Hematopoietic multipotent progenitor cell treated with erythropoietin and hydrocortisone succinate and interleukin-3 and kit ligand, for 15 days (in vitro differentiated cells): ENCODE measurements around the gene SLC13A5.
"Not testable (repeated sequence)": the region's sequence is repeated elsewhere in the genome, so short reads cannot be mapped to it uniquely, and the experiment has no call there.

ENCODE experiments used
- DNase-seq: peaks from one replicate; pipeline ENCODE4 v3.0.0-alpha.2; 2015; ENCODE audit warnings: low spot score

The SLC13A5 gene

GRCh38 chr17:6713130-6713917 lies at the start of gene SLC13A5:
TSS of gene SLC13A5 (minus strand) at chr17:6713369. CDS start at chr17:6713333, 36 bp downstream.
- no peak for DNase-seq

GRCh38 chr17:6761779-6762178 lies 48.6 kb upstream of the SLC13A5 start:
- DNase-seq: no peak

- no peak for DNase-seq
Observed at GRCh38 chr17:6757747-6758146, 44.6 kb upstream of the SLC13A5 start.

GRCh38 chr17:6756425-6757031 lies 43.4 kb upstream of the SLC13A5 start:
- DNase-seq: no peak

- no peak for DNase-seq
Observed at GRCh38 chr17:6755731-6756184, 42.6 kb upstream of the SLC13A5 start, which contains the start of gene XAF1. TSS of gene XAF1 (plus strand) at chr17:6756046. CDS start at chr17:6756079, 33 bp downstream.

GRCh38 chr17:6755281-6755680 lies 42.1 kb upstream of the SLC13A5 start:
- no peak for DNase-seq

GRCh38 chr17:6753546-6753945 lies 40.4 kb upstream of the SLC13A5 start:
- no peak for DNase-seq

- DNase-seq: no peak
Observed at GRCh38 chr17:6753006-6753445, 39.9 kb upstream of the SLC13A5 start.

- no peak for DNase-seq
Observed at GRCh38 chr17:6752068-6752909, 39.1 kb upstream of the SLC13A5 start.

GRCh38 chr17:6749519-6749918 lies 36.4 kb upstream of the SLC13A5 start:
- no peak for DNase-seq

- no peak for DNase-seq
Observed at GRCh38 chr17:6748617-6749016, 35.4 kb upstream of the SLC13A5 start.

GRCh38 chr17:6746665-6747064 lies 33.5 kb upstream of the SLC13A5 start:
- not testable (repeated sequence) for DNase-seq

GRCh38 chr17:6729531-6729930 lies 16.4 kb upstream of the SLC13A5 start:
- no peak for DNase-seq

GRCh38 chr17:6724009-6724408 lies 10.8 kb upstream of the SLC13A5 start:
- DNase-seq: no peak

GRCh38 chr17:6721744-6722143 lies 8.6 kb upstream of the SLC13A5 start:
- DNase-seq: no peak

GRCh38 chr17:6716736-6717135 lies 3.6 kb upstream of the SLC13A5 start:
- no peak for DNase-seq

GRCh38 chr17:6714315-6714874 lies 1.2 kb upstream of the SLC13A5 start:
- no peak for DNase-seq

GRCh38 chr17:6713918-6714271 lies 726 bp upstream of the SLC13A5 start:
- no peak for DNase-seq

GRCh38 chr17:6712854-6713129 lies 377 bp downstream of the SLC13A5 start:
- DNase-seq: no peak

GRCh38 chr17:6712058-6712853 lies 913 bp downstream of the SLC13A5 start:
- no peak for DNase-seq

GRCh38 chr17:6711681-6712057 lies 1.5 kb downstream of the SLC13A5 start:
- no peak for DNase-seq
